H9 (cell line): Measurements from ENCODE around the gene CSTA. TPM values are rescaled to one million over a fixed set of nuclear protein-coding genes. Genes with fewer than 3 reads are reported as not detected.

Experiments used
- DNase-seq: peaks from one replicate; pipeline ENCODE4 v3.0.0-alpha.2; 2017
- H2AFZ ChIP-seq: one replicate; pipeline ENCODE4 v1.6.1; 2013; ENCODE audit warnings: mild to moderate bottlenecking, low read length, control low read depth, moderate library complexity
- H2AK5ac ChIP-seq: 2 replicates; pipeline ENCODE4 v1.6.1; 2013; ENCODE audit warnings: low read length, control low read depth, mixed read lengths; ENCODE audit not compliant: insufficient read length
- H2BK120ac ChIP-seq: one replicate; pipeline ENCODE4 v1.6.1; 2013; ENCODE audit warnings: low read depth, mild to moderate bottlenecking, low read length, control low read depth, inconsistent platforms; ENCODE audit not compliant: poor library complexity, severe bottlenecking
- H2BK12ac ChIP-seq: 2 replicates; pipeline ENCODE4 v1.6.1; 2013; ENCODE audit warnings: low read length, control low read depth, mixed read lengths, low read depth; ENCODE audit not compliant: insufficient read length
- H2BK15ac ChIP-seq: 2 replicates; pipeline ENCODE4 v1.6.1; 2013; ENCODE audit warnings: low read depth, low read length, control low read depth
- H2BK20ac ChIP-seq: one replicate; pipeline ENCODE4 v1.6.1; 2013; ENCODE audit warnings: low read depth, mild to moderate bottlenecking, low read length, control low read depth, inconsistent platforms; ENCODE audit not compliant: poor library complexity, severe bottlenecking
- H2BK5ac ChIP-seq: 2 replicates; pipeline ENCODE4 v1.6.1; 2013; ENCODE audit warnings: low read length, control low read depth, mixed read lengths; ENCODE audit not compliant: insufficient read length
- H3K14ac ChIP-seq: 2 replicates; pipeline ENCODE4 v1.6.1; 2013; ENCODE audit warnings: low read length, control low read depth; ENCODE audit not compliant: insufficient read depth
- H3K18ac ChIP-seq: 2 replicates; pipeline ENCODE4 v1.6.1; 2013; ENCODE audit warnings: low read depth, mild to moderate bottlenecking, mixed read lengths, low read length, control low read depth; ENCODE audit not compliant: insufficient read length
- H3K23ac ChIP-seq: 2 replicates; pipeline ENCODE4 v1.6.1; 2013; ENCODE audit warnings: low read length, control low read depth, mixed read lengths, low read depth; ENCODE audit not compliant: insufficient read length
- H3K23me2 ChIP-seq: 2 replicates; pipeline ENCODE4 v1.6.1; 2013; ENCODE audit warnings: low read depth, mild to moderate bottlenecking, mixed read lengths, low read length, control low read depth; ENCODE audit not compliant: insufficient read length, poor library complexity, severe bottlenecking
- H3K27ac ChIP-seq: 2 replicates; pipeline ENCODE4 v1.5.1; 2013; ENCODE audit warnings: low read length, control low read depth, mixed read lengths, low read depth; ENCODE audit not compliant: insufficient read length
- H3K27me3 ChIP-seq: 2 replicates; pipeline ENCODE4 v1.6.1; 2013; ENCODE audit warnings: low read length, control low read depth, inconsistent platforms; ENCODE audit not compliant: insufficient read depth
- H3K4ac ChIP-seq: 2 replicates; pipeline ENCODE4 v1.6.1; 2013; ENCODE audit warnings: low read depth, mild to moderate bottlenecking, control low read depth, inconsistent platforms, low read length, moderate library complexity
- H3K4me1 ChIP-seq: 2 replicates; pipeline ENCODE4 v1.6.1; 2013; ENCODE audit warnings: low read length, control low read depth, inconsistent platforms; ENCODE audit not compliant: insufficient read depth
- H3K4me2 ChIP-seq: 2 replicates; pipeline ENCODE4 v1.6.1; 2013; ENCODE audit warnings: low read length, control low read depth, mixed read lengths; ENCODE audit not compliant: insufficient read length, insufficient read depth
- H3K56ac ChIP-seq: 2 replicates; pipeline ENCODE4 v1.6.1; 2013; ENCODE audit warnings: low read depth, mild to moderate bottlenecking, mixed read lengths, low read length, control low read depth; ENCODE audit not compliant: insufficient read length
- H3K79me1 ChIP-seq: 2 replicates; pipeline ENCODE4 v1.6.1; 2013; ENCODE audit warnings: low read depth, mild to moderate bottlenecking, moderate library complexity, low read length, control low read depth, inconsistent platforms; ENCODE audit not compliant: insufficient read depth, poor library complexity, severe bottlenecking
- H3K79me2 ChIP-seq: 2 replicates; pipeline ENCODE4 v1.6.1; 2013; ENCODE audit warnings: low read length, control low read depth, inconsistent platforms; ENCODE audit not compliant: insufficient read depth
- H3K9ac ChIP-seq: 2 replicates; pipeline ENCODE4 v1.6.1; 2013; ENCODE audit warnings: low read length, control low read depth, mixed read lengths; ENCODE audit not compliant: insufficient read length; ENCODE audit errors: extremely low read depth
- H3K9me3 ChIP-seq: one replicate; pipeline ENCODE4 v1.6.1; 2013; ENCODE audit warnings: low read depth, low read length, inconsistent platforms; ENCODE audit not compliant: control insufficient read depth
- H3T11ph ChIP-seq: one replicate; pipeline ENCODE4 v1.6.1; 2013; ENCODE audit warnings: mild to moderate bottlenecking, low read length, control low read depth, inconsistent platforms
- H4K20me1 ChIP-seq: one replicate; pipeline ENCODE4 v1.6.1; 2013; ENCODE audit not compliant: control insufficient read depth, insufficient read length, insufficient read depth
- H4K5ac ChIP-seq: 2 replicates; pipeline ENCODE4 v1.6.1; 2013; ENCODE audit warnings: low read depth, mild to moderate bottlenecking, mixed read lengths, low read length, control low read depth; ENCODE audit not compliant: insufficient read length
- H4K8ac ChIP-seq: replicated peaks from 2 replicates; pipeline ENCODE4 v1.6.1; 2013; ENCODE audit warnings: low read length, control low read depth, mixed read lengths, low read depth; ENCODE audit not compliant: insufficient read length
- H4K91ac ChIP-seq: 2 replicates; pipeline ENCODE4 v1.6.1; 2013; ENCODE audit warnings: low read depth, mild to moderate bottlenecking, moderate library complexity, mixed read lengths, low read length, control low read depth; ENCODE audit not compliant: insufficient read length
- H3K27ac Mint-ChIP-seq, 3 experiments: 2 replicates in 2 of 3; 3 replicates in 1 of 3; pipeline ENCODE4 v1.8.0; 2020 to 2021; ENCODE audit warnings: mixed read lengths in 3 of 3, mild to moderate bottlenecking in 1 of 3, moderate library complexity in 1 of 3
- H3K27me3 Mint-ChIP-seq: 2 replicates; pipeline ENCODE4 v1.8.0; 2021; ENCODE audit warnings: low read depth, mild to moderate bottlenecking, moderate library complexity, mixed read lengths
- H3K36me3 Mint-ChIP-seq, 3 experiments: 2 replicates in 2 of 3; 3 replicates in 1 of 3; pipeline ENCODE4 v1.8.0; 2020 to 2021; ENCODE audit warnings: low read depth in 3 of 3, mixed read lengths in 3 of 3; ENCODE audit not compliant: insufficient read depth in 1 of 3
- H3K4me1 Mint-ChIP-seq, 2 experiments: 2 replicates each; pipeline ENCODE4 v1.8.0; 2020; ENCODE audit warnings: mixed read lengths in 2 of 2
- H3K4me3 Mint-ChIP-seq, 2 experiments: 2 replicates in 1 of 2; 3 replicates in 1 of 2; pipeline ENCODE4 v1.8.0; 2020 to 2021; ENCODE audit warnings: mild to moderate bottlenecking in 2 of 2, mixed read lengths in 2 of 2, moderate library complexity in 1 of 2
- H3K9me3 Mint-ChIP-seq, 2 experiments: 2 replicates in 1 of 2; 3 replicates in 1 of 2; pipeline ENCODE4 v1.8.0; 2020; ENCODE audit warnings: mild to moderate bottlenecking in 2 of 2, mixed read lengths in 2 of 2, moderate library complexity in 1 of 2
- WGBS: extraction: QIAGEN DNeasy Blood & Tissue Kit; methylation state at CpG from one replicate; pipeline ENCODE4 v1.1.7; 2013; ENCODE audit warnings: missing lambda C conversion rate, low lambda C conversion rate, mixed read lengths; ENCODE audit not compliant: insufficient read length; ENCODE audit errors: extremely low coverage; 5-methylcytosine and 5-hydroxymethylcytosine counted together
- total RNA-seq: library from RNA; stranded (reverse); gene quantifications from 2 replicates; pipeline ENCODE4 v1.2.1, GENCODE V29; 2021
- TF ChIP-seq, protein P1 (sequence below): fragments of 200-600 bp; sonication (generic); conservative IDR thresholded peaks from 3 replicates; pipeline ENCODE4 v1.8.0; 2021; ENCODE audit warnings: antibody characterized with exemption, mild to moderate bottlenecking

Gene CSTA
- total RNA-seq, 1 experiment from 2014 or later = not detected

DNA sequence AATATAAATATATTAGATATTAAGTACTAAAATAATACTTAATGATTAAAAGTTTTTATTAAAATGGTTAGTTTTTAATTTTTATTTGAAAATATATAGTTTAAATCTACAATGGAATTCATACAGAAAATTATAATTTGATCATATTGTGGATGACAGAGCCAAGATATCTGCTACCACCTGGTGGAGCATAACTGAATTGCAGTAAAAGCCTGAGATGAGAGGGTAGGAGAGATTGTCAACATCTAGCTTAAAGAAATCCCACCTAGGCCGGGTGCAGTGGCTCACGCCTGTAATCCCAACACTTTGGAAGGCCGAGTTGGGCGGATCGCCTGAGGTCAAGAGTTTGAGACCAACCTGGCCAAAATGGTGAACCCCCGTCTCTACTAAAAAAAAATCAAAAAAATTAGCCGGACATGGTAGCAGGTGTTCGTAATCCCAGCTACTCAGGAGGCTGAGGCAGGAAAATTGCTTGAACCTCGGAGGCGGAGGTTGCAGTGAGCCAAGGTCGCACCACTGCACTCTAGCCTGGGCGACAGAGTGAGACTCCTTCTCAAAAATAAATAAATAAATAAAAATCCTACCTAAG is 25.1 kb upstream of the CSTA start:
- Histone ChIP-seq H3K9ac (no peak overlapping the region), H4K8ac (no peak overlapping the region), H3K56ac (no peak overlapping the region), H3K4me2 (no peak overlapping the region), H2AK5ac (no peak overlapping the region), H3K23ac (no peak overlapping the region), H2BK120ac (no peak overlapping the region), H3K18ac (no peak overlapping the region), H2BK12ac (no peak overlapping the region), H2BK15ac (no peak overlapping the region), H2AFZ (no peak overlapping the region), H3K14ac (no peak overlapping the region), H2BK5ac (no peak overlapping the region), H3K4ac (no peak overlapping the region), H4K5ac (no peak overlapping the region), H3K4me1 (no peaks in the 10 kb centered on the region), H3K27ac (no peak overlapping the region), H3K79me1 (no peaks in the 10 kb centered on the region), H3K79me2 (no peaks in the 10 kb centered on the region), H4K20me1 (no peaks in the 10 kb centered on the region), H3K23me2 (no peaks in the 10 kb centered on the region), H2BK20ac (no peak overlapping the region), H4K91ac (no peak overlapping the region), H3K9me3 (no peaks in the 10 kb centered on the region), H3K27me3 (no peaks in the 10 kb centered on the region), H3T11ph (no peak overlapping the region)
- no peak for DNase-seq
- Mint-ChIP-seq H3K27ac (no peak overlapping the region), H3K4me3 (no peak overlapping the region), H3K27me3 (no peaks in the 10 kb centered on the region), H3K36me3 (no peaks in the 10 kb centered on the region; a peak in 1 of 7 replicates), H3K9me3 (peaks cover 0 to 1% of the 10 kb centered on the region in 2 experiments; a peak in 1 of 5 replicates), H3K4me1 (no peaks in the 10 kb centered on the region)
- WGBS = no CpG with 5 or more reads among the region's 12 CpGs
- TF ChIP-seq, protein P1, sequence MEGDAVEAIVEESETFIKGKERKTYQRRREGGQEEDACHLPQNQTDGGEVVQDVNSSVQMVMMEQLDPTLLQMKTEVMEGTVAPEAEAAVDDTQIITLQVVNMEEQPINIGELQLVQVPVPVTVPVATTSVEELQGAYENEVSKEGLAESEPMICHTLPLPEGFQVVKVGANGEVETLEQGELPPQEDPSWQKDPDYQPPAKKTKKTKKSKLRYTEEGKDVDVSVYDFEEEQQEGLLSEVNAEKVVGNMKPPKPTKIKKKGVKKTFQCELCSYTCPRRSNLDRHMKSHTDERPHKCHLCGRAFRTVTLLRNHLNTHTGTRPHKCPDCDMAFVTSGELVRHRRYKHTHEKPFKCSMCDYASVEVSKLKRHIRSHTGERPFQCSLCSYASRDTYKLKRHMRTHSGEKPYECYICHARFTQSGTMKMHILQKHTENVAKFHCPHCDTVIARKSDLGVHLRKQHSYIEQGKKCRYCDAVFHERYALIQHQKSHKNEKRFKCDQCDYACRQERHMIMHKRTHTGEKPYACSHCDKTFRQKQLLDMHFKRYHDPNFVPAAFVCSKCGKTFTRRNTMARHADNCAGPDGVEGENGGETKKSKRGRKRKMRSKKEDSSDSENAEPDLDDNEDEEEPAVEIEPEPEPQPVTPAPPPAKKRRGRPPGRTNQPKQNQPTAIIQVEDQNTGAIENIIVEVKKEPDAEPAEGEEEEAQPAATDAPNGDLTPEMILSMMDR = peak; percentile 89
